NCI-H1048 (cell line): ENCODE results near the gene TTC39A.
"Not testable (repeated sequence)": the region's sequence is repeated elsewhere in the genome, so short reads cannot be mapped to it uniquely, and the experiment has no call there.

Experiments used
- DNase-seq: peaks from one replicate; lab custom pipeline; 2025; lab: John Stamatoyannopoulos, UW

The TTC39A gene

GRCh38 chr1:51266181-51266580 is 64.2 kb downstream of the TTC39A start:
- DNase-seq, result no peak

GRCh38 chr1:51265618-51266017 is 64.7 kb downstream of the TTC39A start:
- DNase-seq, result no peak

GRCh38 chr1:51264451-51264850 is 65.9 kb downstream of the TTC39A start:
- no peak for DNase-seq

- DNase-seq, result no peak
These were observed 67.0 kb downstream of the TTC39A start for GRCh38 chr1:51263147-51263877.

GRCh38 chr1:51255331-51255730 is 75.0 kb downstream of the TTC39A start:
- no peak for DNase-seq

- DNase-seq, result no peak
These were observed 76.7 kb downstream of the TTC39A start for GRCh38 chr1:51253691-51254090.

- DNase-seq, result no peak
These were observed 78.0 kb downstream of the TTC39A start for GRCh38 chr1:51252366-51252765.

- DNase-seq, result not testable (repeated sequence)
These were observed 79.2 kb downstream of the TTC39A start for GRCh38 chr1:51251165-51251564.

GRCh38 chr1:51250729-51251128 is 79.6 kb downstream of the TTC39A start:
- DNase-seq, result not testable (repeated sequence)

- DNase-seq, result no peak
These were observed 80.9 kb downstream of the TTC39A start for GRCh38 chr1:51249445-51249844.

- DNase-seq, result no peak
These were observed 82.9 kb downstream of the TTC39A start for GRCh38 chr1:51247499-51247898.

GRCh38 chr1:51247022-51247421 is 83.3 kb downstream of the TTC39A start:
- no peak for DNase-seq

- no peak for DNase-seq
These were observed 87.8 kb downstream of the TTC39A start for GRCh38 chr1:51242546-51242945.

GRCh38 chr1:51241119-51241518 is 89.2 kb downstream of the TTC39A start:
- no peak for DNase-seq

GRCh38 chr1:51240084-51240483 is 90.3 kb downstream of the TTC39A start:
- DNase-seq, result no peak

- no peak for DNase-seq
These were observed 92.3 kb downstream of the TTC39A start for GRCh38 chr1:51238034-51238403.

- DNase-seq, result no peak
These were observed 92.9 kb downstream of the TTC39A start for GRCh38 chr1:51237351-51238033.
